WTC11 (cell line): ENCODE measurements around the gene NCL. TPM values are rescaled to one million over a fixed set of nuclear protein-coding genes. Genes with fewer than 3 reads are reported as not detected.

Experiments
- AR ChIP-seq: fragments of 250-450 bp; sonication (Bioruptor Pico); IDR thresholded peaks from 2 replicates; pipeline ENCODE4 v1.9.0; 2021; ENCODE audit warnings: mild to moderate bottlenecking
- ATF6 ChIP-seq: sonication (generic); formaldehyde crosslinking; IDR thresholded peaks from 2 replicates; pipeline ENCODE4 v1.8.1; 2023; ENCODE audit warnings: mild to moderate bottlenecking, missing genetic modification reagents
- CDX4 ChIP-seq: fragments of 250-450 bp; sonication (Bioruptor Pico); IDR thresholded peaks from 2 replicates; pipeline ENCODE4 v1.9.0; 2021; ENCODE audit warnings: moderate library complexity, mild to moderate bottlenecking, inconsistent platforms, borderline replicate concordance
- CREM ChIP-seq: sonication (generic); formaldehyde crosslinking; IDR thresholded peaks from 2 replicates; pipeline ENCODE4 v1.8.1; 2022; ENCODE audit warnings: mild to moderate bottlenecking, missing genetic modification reagents, moderate library complexity
- FOXP1 ChIP-seq: sonication (generic); formaldehyde crosslinking; IDR thresholded peaks from 2 replicates; pipeline ENCODE4 v1.8.0; 2022; ENCODE audit warnings: missing genetic modification reagents, mild to moderate bottlenecking, moderate library complexity, borderline replicate concordance
- HMGA2 ChIP-seq: fragments of 250-450 bp; sonication (Bioruptor Pico); IDR thresholded peaks from 2 replicates; pipeline ENCODE4 v1.4.0; 2021; ENCODE audit warnings: mild to moderate bottlenecking, moderate library complexity
- IRF2 ChIP-seq: sonication (generic); formaldehyde crosslinking; IDR thresholded peaks from 2 replicates; pipeline ENCODE4 v1.8.0; 2022; ENCODE audit warnings: low read depth, missing genetic modification reagents, borderline replicate concordance
- MXD4 ChIP-seq: fragments of 250-450 bp; sonication (Bioruptor Pico); IDR thresholded peaks from 2 replicates; pipeline ENCODE4 v1.8.0; 2021; ENCODE audit warnings: mild to moderate bottlenecking, moderate library complexity, borderline replicate concordance
- NFATC4 ChIP-seq: fragments of 250-450 bp; sonication (Bioruptor Pico); IDR thresholded peaks from 2 replicates; pipeline ENCODE4 v1.9.0; 2021; ENCODE audit warnings: mild to moderate bottlenecking
- PRRX2 ChIP-seq: fragments of 250-450 bp; sonication (Bioruptor Pico); IDR thresholded peaks from 2 replicates; pipeline ENCODE4 v1.8.0; 2021; ENCODE audit warnings: mild to moderate bottlenecking
- TP53 ChIP-seq: sonication (generic); formaldehyde crosslinking; IDR thresholded peaks from 2 replicates; pipeline ENCODE4 v1.8.1; 2023; ENCODE audit warnings: mild to moderate bottlenecking, missing genetic modification reagents
- ZMAT4 ChIP-seq: fragments of 250-450 bp; sonication (Bioruptor Pico); IDR thresholded peaks from 2 replicates; pipeline ENCODE4 v1.9.0; 2021; ENCODE audit warnings: mild to moderate bottlenecking
- ZNF219 ChIP-seq: sonication (generic); formaldehyde crosslinking; IDR thresholded peaks from 2 replicates; pipeline ENCODE4 v1.8.0; 2023; ENCODE audit warnings: missing genetic modification reagents, mild to moderate bottlenecking, borderline replicate concordance
- total RNA-seq: library from RNA; stranded (reverse); gene quantifications from 3 replicates; pipeline ENCODE4 v1.2.3, GENCODE V29; 2021
- TF ChIP-seq, protein P1 (sequence below): sonication (generic); formaldehyde crosslinking; IDR thresholded peaks from 2 replicates; pipeline ENCODE4 v1.8.0; 2022; ENCODE audit warnings: mild to moderate bottlenecking, missing genetic modification reagents
- TF ChIP-seq, protein P2 (sequence below): sonication (generic); formaldehyde crosslinking; IDR thresholded peaks from 2 replicates; pipeline ENCODE4 v1.8.1; 2022; ENCODE audit warnings: low read depth, missing genetic modification reagents, borderline replicate concordance
- TF ChIP-seq, protein P3 (sequence below): sonication (generic); formaldehyde crosslinking; IDR thresholded peaks from 2 replicates; pipeline ENCODE4 v1.8.1; 2023; ENCODE audit warnings: mild to moderate bottlenecking, missing genetic modification reagents
- TF ChIP-seq, protein P4 (sequence below): sonication (generic); formaldehyde crosslinking; IDR thresholded peaks from 2 replicates; pipeline ENCODE4 v1.8.1; 2023; ENCODE audit warnings: mild to moderate bottlenecking, missing genetic modification reagents, moderate library complexity
- TF ChIP-seq, protein P5 (sequence below): sonication (generic); formaldehyde crosslinking; conservative IDR thresholded peaks from 2 replicates; pipeline ENCODE4 v1.8.1; 2022; ENCODE audit warnings: mild to moderate bottlenecking, missing genetic modification reagents

NCL gene
- total RNA-seq, 1 experiment from 2014 or later, result 1,223 TPM

DNA sequence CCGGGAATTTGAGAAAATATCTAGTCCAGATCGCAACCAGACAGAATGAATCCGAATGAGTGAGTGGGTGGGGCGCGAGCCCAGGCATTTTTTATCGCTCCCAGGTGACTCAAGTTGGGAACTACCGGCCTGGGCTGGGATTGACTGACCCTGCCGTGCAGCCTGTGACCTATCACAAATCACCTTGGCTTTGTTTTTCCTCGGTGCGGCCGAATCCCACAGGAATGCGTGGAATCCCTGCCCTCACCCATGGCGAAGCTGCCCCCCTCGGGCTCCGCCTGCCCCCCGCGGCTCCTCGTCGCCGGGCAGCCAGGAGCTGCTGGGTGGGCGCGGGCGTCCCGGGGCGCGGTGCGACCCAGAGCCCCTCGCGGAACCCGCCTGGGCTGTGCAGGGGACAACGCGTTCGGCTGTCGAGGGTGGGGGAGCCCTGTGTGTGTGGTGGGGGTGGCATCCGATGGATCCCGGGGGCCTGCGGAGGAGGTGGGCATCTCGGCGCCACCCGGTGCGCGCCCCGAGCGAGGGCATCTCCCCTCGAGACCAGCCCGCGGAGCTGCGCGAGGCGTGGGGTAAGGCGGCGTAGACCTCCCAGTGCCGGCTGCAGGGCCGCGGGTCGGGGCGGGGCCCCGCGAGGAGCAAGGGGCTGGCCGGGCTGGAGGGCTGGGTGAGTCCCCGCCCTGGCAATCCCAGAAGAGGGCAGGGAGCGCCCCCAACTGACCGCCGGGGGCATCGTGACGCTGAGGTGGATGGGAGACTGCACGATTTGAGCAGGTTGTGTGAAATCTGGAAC, 52.3 kb downstream of the NCL start (continued):
- TF ChIP-seq CDX4 (CRISPR knock-in tag) (no peak), ATF6 (CRISPR knock-in tag) (no peak), IRF2 (CRISPR knock-in tag) (0 out of 2 replicates have a peak, but pooled peaks have one; percentile 38), AR (CRISPR knock-in tag) (no peak), ZMAT4 (CRISPR knock-in tag) (no peak), CREM (CRISPR knock-in tag) (peak; percentile 40; the same call in 1 of the 2 replicates), TP53 (CRISPR knock-in tag) (peak; percentile 60), FOXP1 (CRISPR knock-in tag) (peak; percentile 95), MXD4 (CRISPR knock-in tag) (no peak), PRRX2 (no peak), NFATC4 (CRISPR knock-in tag) (no peak), ZNF219 (CRISPR knock-in tag) (no peak), HMGA2 (no peak)
- TF ChIP-seq, protein P1, sequence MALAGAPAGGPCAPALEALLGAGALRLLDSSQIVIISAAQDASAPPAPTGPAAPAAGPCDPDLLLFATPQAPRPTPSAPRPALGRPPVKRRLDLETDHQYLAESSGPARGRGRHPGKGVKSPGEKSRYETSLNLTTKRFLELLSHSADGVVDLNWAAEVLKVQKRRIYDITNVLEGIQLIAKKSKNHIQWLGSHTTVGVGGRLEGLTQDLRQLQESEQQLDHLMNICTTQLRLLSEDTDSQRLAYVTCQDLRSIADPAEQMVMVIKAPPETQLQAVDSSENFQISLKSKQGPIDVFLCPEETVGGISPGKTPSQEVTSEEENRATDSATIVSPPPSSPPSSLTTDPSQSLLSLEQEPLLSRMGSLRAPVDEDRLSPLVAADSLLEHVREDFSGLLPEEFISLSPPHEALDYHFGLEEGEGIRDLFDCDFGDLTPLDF (CRISPR knock-in tag), result peak; percentile 45; the same call in 1 of the 2 replicates
- TF ChIP-seq, protein P2, sequence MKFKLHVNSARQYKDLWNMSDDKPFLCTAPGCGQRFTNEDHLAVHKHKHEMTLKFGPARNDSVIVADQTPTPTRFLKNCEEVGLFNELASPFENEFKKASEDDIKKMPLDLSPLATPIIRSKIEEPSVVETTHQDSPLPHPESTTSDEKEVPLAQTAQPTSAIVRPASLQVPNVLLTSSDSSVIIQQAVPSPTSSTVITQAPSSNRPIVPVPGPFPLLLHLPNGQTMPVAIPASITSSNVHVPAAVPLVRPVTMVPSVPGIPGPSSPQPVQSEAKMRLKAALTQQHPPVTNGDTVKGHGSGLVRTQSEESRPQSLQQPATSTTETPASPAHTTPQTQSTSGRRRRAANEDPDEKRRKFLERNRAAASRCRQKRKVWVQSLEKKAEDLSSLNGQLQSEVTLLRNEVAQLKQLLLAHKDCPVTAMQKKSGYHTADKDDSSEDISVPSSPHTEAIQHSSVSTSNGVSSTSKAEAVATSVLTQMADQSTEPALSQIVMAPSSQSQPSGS (CRISPR knock-in tag), result no peak
- TF ChIP-seq, protein P3, sequence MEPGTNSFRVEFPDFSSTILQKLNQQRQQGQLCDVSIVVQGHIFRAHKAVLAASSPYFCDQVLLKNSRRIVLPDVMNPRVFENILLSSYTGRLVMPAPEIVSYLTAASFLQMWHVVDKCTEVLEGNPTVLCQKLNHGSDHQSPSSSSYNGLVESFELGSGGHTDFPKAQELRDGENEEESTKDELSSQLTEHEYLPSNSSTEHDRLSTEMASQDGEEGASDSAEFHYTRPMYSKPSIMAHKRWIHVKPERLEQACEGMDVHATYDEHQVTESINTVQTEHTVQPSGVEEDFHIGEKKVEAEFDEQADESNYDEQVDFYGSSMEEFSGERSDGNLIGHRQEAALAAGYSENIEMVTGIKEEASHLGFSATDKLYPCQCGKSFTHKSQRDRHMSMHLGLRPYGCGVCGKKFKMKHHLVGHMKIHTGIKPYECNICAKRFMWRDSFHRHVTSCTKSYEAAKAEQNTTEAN (CRISPR knock-in tag), result peak; percentile 91
- TF ChIP-seq, protein P4, sequence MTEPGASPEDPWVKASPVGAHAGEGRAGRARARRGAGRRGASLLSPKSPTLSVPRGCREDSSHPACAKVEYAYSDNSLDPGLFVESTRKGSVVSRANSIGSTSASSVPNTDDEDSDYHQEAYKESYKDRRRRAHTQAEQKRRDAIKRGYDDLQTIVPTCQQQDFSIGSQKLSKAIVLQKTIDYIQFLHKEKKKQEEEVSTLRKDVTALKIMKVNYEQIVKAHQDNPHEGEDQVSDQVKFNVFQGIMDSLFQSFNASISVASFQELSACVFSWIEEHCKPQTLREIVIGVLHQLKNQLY, result no peak
- TF ChIP-seq, protein P5, sequence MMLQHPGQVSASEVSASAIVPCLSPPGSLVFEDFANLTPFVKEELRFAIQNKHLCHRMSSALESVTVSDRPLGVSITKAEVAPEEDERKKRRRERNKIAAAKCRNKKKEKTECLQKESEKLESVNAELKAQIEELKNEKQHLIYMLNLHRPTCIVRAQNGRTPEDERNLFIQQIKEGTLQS (CRISPR knock-in tag), result 0 out of 2 replicates have a peak, but pooled peaks have one; percentile 27
